GM11168 (cell line): ENCODE measurements around the gene IDI2.

Experiments
- in situ Hi-C: fragments of 300-500 bp; cut with MboI; formaldehyde crosslinking; loops from one replicate; pipeline ENCODE4 v1.12.0; 2022; ENCODE audit warnings: low sequenced_read_pairs; ENCODE audit not compliant: unreplicated experiment

IDI2 gene

DNA sequence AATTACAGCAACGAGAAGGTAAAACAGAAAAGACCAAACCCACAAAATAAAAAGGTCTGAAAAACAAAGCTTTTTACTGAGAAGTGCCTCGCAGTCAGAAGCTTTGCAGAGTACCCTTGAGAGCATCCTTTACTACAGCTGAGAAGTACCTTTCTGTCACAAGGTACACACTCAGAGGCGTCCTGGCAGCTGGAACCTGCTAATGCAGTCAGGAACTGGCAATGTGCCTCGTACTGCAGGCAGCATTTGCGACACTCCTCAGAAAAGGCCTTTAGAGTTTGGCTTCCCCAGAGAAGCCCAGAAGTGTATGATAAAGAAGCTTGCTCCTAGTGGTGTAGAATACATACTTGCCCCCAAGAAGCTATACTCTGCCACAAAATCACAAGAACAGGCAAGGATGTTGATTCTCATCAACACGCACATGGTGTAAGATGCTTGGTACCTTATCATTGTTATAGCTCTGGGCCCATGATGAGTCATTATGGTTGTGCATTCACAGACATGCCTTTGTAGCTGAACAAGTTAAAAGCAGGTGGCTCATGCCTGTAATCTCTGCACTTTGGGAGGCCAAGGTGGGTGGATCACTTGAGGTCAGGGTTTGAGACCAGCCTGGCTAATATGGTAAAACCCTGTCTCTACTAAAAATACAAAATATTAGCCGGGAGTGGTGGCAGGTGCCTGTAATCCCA is 39.4 kb downstream of the IDI2 start:
- in situ Hi-C loops = no loop called here

DNA sequence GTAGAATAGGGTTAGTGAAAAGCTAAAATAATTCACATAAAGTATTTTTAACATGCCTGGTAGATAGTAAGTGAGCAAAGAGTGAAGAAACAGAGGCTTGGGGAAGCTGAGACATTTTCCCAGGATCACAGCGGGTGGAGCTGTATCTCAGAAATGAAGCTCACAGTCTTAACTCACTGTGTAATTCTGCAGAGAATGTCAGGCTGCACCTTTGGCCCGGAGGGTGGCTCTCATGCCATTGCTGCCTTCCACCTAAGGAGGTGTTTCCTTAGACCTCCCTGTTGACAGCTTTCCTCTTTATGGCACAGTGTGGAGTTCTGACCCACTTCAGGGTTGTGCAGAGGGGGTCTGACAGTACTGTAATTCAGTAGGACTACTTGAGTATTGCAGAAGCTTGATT is 40.3 kb downstream of the IDI2 start:
- in situ Hi-C loops = no loop called here

DNA sequence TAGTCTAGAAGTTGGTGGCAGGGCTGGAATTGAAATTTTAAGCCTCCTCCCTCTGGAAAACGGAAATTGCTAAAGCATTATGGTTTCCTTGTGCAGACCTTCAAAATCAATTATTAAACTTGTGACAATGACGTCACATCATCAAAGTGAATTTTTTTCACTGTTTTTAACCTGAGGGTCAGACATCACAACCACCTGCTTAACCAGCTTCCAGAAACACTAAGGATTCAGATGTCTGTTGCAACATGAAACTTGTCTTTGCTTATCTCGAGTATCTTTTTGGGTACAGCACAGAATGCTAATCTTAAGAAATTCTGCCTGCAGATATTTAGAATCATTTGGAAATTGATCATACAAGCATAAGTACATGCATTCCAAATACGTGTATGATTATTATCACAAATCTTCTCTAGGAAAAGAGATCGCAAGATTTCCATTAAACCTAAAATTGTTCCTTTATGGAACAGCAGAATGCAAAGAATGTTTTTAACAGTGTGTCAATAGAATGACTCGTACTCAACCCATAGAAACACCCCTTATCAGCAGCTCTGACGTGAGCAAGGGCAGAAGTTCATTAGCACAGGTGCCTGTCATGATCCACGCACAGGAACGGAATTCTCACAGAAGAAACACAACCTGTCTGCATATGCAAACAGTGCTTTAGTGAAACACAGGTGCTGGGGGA is 41.5 kb downstream of the IDI2 start:
- in situ Hi-C loops = no loop called here

DNA sequence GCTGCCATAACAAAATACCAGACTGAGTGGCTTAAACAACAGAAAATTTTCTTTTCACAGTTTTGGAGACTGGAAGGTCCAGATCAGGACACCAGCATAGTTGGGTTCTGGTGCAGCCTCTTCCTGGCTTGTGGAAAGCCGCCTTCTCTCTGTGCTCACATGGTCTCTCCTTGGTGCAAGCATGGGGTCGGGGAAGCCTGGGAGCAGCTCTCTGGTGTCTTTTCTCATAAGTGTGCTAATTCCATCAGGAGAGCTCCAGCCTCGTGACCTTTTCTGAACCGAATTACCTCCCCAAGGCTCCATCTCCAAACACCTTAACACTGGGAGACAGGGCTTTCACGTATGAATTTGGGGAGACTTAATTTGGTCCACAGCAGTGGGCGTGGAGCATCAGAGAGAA is 42.3 kb downstream of the IDI2 start:
- in situ Hi-C loops = no loop called here

DNA sequence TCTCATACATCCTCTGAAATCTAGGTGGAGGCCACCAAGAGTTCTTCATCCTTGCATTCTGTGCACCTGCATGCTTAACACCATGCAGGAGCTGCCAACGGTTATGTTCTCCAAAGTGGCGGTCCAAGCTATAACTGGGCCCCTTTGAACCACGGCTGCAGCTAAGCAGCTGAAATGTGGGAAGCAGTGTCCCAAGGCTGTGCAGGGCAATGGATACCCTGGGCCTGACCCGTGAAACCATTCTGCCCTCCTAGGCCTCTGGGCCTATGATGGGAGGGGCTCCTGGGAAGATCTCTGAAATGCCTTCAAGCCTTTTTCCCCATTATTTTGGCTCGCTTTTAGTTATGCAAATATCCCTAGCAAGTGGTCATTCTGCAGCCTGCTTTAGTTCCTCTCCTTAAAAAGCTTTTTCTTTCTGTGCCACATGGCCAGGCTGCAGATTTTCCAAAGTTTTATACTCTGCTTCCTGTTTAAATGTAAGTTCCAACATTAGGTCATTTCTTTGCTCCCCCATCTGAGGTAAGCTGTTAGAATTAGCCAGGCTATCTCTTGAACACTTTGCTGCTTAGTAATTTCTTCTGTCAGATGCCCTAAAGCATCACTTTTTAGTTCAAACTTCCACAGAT is 45.1 kb downstream of the IDI2 start:
- in situ Hi-C loops = no loop called here

DNA sequence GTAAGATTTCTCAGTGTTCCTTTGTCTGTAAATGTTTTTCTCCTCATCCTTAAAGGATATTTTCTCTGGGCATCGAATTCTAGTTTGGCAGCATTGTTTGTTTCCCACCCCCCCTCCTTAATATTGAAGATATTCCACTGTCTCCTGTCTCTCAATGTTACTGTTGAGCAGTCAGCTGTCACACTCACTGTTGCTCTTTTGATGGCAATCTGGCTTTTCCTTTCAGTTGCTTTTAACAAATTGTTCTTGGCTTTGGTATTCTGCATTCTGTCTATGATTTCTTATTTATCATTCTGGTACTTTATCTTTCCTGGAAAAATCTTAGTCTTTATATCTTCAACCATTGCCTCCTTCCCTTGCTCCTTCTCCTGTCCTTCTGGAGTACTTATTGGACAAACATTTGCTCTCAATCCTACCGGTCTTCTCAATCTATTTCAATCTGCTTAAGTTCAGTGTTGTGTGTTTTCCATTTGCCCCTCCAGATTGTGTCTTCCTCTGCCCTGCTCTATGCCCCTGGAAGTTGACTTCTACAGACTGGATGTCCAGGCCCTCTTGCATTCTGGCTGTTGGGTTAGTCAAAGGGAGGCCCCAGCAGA is 46.7 kb downstream of the IDI2 start:
- in situ Hi-C loops = no loop called here

DNA sequence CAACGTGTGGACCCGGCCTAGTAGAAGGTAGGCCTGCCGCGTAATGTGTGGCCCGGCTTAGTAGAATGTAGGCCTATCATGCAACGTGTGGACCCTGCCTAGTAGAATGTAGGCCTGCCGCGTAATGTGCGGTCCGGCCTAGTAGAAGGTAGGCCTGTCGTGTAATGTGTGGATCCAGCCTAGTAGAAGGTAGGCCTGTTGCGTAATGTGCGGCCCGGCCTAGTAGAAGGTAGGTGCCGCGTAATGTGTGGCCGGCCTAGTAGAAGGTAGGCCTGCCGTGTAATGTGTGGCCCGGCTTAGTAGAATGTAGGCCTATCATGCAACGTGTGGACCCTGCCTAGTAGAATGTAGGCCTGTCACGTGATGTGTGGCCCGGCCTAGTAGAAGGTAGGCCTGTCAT is 49.3 kb downstream of the IDI2 start:
- in situ Hi-C loops = no loop called here

DNA sequence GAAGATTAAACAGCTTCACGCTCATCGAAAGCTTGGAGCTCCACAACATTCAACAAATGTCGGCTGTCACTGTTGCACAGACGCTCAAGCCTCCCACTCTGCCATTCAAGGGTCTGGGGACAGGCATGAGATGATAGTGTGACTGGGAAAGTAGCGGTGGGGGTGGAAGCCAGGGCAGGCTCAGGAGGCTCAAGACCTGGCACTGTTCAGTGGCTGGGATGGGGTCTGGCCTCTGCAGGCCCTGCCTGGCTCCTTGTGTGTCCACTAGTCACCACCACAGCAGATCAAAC is 50.9 kb downstream of the IDI2 start:
- in situ Hi-C loops = no loop called here

DNA sequence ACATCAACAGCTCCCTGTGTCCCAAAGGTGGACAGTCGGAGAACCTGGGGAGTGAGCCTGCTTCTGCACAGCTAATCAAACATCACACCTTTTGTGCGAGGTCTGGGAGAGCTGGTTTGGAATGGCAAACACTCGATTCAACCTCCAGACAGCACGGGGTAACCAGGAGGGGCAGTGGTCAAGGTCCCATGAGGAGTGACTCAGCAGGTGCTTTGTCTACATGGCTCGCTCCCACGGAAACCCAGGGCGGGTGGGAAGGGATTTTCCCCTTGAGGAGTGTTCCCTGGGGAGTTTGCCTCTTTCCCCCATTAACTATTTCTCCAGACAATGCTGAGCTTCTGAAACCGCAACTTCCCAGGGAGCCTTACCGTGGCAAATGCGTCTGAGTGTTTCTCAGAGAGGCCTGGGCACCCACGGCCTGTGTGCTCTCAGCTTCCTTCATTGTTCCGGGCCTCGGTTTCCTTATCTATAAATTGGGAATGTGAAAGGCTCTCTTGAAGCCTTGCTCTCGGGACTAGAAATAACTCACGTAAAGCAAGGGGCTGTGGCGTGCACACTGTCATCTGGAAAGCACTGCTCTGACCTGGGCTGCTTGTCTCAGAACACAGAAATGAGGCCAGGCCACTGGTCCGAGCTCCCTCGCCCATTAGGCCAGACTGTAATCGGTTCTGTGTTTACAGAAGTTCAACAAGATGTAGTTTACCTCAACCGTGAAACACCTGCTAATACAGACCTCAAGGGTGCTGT is 51.4 kb downstream of the IDI2 start:
- in situ Hi-C loops = no loop called here

DNA sequence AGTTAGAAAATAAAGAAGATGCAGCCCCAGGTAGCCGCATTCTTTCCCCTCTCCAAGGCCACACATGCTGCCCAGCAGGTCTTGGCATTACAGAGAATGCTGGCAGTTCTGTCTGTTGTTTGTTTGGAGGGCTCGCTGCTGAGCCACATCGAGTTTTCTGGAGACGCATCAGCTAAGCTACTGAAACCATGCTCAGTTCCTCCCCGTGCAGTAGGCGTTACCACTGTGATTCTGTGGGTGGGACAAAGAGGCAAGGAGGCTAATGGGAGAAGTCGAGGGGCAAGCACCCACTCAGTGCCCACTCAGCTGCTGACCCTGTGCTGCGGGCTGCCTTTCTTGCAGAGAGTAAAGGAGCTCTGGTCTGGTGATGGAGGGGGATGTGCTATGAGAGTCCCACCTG is 52.9 kb downstream of the IDI2 start:
- in situ Hi-C loops = no loop called here

DNA sequence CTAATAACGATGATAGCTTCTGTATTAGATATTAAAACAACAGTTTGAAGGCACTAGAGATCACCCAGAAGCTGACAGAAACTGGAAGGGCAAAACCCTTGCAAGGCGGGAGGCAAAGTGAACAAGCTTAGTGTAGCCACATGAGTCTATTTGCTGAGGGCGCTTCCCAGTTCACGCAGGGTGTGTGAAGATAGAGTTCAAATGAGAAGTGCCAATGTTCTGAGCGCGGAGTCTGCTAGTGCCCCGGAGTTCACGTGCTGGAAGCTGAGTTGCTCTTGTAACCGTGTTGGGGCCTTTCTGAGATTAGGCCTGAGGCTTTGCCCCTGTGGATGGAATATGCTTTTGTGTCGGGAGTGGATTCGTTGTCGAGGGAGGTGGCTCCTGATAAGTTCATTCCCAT is 54.0 kb downstream of the IDI2 start:
- in situ Hi-C loops = no loop called here

DNA sequence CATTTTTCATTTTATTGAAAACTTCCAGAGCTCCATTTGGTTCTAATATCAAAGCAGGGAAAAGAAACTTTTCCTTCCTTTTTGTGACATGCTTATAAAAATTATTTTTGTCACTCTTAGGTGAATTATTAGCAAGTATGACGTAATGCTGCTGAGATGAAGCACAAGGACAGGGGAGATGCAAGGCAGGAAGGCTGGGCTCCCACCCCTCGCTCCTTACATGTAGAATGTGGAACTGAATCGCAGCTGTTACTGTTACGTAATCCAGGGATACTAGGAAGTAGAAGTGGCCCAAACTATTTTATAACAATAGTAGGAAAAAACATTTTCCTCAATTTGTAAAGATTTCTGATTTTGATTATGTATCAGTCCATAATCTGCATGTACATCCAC is 54.5 kb downstream of the IDI2 start:
- in situ Hi-C loops = no loop called here

DNA sequence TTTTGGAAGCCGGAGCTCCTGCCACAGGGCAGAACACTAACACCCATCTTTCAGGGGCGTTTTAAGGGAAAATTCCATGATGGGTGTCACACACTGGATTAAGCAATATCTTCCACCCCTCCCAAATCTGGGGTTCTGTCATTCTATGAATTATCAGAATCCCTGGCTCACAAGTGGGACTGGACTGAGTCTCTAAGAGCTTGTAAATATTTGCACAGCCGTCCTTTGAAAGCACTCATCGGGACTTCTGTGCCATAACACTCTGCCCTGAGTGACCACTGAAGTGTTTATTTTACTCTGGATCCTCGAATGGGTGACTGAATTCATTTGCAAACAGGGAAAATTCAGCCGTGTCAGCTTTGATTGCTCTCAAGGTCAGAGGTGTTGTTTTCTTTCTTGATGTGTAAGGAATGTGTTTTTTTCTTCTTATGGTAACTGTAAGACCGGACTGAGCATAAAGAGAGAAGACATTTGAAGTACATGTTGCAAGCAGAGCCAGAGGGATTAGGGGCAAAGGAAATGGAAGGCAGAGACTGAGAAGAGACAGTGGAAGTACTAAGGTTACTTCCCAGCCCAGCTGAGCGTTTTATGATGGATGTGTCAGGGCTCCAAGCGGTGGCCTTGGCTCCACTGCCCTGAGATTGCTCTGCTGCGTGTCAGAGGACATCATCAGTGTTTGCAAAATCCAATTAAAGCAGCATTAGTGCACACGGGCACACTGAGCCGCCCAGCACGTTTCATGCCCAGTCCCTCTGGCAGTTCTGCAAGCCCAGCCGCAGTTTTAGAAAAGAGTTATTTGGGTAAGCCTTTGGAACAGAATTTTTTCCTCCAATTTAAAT is 55.1 kb downstream of the IDI2 start:
- in situ Hi-C loops = no loop called here

DNA sequence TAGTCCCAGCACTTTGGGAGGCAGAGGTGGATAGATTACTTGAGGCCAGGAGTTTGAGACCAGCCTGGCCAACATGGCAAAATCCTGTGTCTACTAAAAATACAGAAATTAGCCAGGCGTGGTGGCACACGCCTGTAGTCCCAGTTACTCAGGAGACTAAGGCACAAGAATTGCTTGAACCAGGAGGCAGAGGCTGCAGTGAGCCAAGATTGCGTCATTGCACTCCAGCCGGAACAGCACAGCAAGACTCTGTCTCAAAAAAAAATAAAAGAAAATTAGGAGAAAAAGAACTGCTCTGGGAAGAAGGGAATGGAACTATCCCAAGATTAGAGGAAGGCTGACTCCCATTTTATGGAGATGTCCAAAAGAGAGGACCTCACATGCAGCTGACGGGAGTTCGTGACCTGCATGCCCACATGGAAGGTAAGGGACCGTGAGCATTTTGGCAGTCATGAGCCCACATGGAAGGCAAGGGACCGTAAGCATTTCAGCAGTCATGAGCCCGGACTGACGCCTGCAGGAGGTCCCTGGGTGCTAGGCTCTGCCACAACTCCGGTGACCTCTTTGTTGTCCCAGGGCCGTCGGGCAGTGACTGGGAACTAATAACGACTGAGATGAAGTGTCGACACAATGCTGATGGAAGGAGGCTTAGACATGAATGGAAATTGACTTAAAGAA is 56.0 kb downstream of the IDI2 start:
- in situ Hi-C loops = no loop called here
